ENCODE measurements around the gene SETD1A.

Gene SETD1A

DNA sequence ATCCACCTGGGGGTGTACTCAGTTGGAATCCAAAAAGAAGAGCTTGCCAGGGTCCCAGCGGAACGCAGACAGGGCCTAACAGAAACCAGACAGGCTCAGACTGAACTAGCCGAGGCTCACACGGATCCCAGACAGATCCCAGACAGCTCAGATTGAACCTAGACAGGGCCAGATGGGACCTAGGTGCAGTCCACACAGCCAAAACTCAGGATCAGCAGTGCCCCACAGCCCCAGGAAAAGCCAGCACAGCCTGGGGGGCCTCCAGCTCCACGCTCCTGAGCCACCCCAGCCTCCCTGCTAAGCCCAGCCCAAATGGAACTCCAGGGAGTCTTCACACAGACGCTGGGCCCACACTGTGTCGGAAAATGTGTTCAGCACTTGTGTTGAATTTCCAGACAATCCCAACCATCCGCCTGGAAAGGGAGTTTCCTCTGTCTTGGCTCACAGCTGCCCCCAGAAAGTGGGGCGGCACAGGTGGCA is 45.3 kb downstream of the SETD1A start:
- TF ChIP-seq, protein P1, sequence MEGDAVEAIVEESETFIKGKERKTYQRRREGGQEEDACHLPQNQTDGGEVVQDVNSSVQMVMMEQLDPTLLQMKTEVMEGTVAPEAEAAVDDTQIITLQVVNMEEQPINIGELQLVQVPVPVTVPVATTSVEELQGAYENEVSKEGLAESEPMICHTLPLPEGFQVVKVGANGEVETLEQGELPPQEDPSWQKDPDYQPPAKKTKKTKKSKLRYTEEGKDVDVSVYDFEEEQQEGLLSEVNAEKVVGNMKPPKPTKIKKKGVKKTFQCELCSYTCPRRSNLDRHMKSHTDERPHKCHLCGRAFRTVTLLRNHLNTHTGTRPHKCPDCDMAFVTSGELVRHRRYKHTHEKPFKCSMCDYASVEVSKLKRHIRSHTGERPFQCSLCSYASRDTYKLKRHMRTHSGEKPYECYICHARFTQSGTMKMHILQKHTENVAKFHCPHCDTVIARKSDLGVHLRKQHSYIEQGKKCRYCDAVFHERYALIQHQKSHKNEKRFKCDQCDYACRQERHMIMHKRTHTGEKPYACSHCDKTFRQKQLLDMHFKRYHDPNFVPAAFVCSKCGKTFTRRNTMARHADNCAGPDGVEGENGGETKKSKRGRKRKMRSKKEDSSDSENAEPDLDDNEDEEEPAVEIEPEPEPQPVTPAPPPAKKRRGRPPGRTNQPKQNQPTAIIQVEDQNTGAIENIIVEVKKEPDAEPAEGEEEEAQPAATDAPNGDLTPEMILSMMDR (IDR thresholded peaks at IDR 0.05; ENCODE audit: extremely low read depth, insufficient read depth, missing control alignments): no peak
- in situ Hi-C loops (cut with MboI; ENCODE audit: low pct_unique_long_range_greater_than_20kb, low sequenced_read_pairs, unreplicated experiment): no loop called here
- DNase-seq (ENCODE audit: low spot score): no peak

DNA sequence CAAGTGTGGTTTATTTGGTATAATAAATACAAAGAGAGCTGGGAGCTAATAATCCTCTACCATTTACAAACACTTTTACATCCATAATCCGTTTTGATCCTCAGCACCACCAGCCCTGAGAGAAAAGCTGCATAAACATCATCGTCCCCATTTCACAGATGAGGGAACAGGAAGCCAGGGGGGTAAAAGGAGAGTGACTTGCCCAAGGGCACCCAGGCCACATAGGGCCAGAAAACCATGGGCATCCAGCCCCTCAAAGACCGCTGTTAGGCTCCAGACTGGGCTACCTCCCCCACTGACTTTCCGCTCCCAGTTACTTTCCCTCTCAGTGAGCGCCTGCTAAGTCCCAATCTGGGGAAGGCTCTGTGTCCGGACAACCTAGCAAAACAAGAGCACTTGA is 46.2 kb downstream of the SETD1A start:
- DNase-seq (ENCODE audit: low spot score): no peak
- in situ Hi-C loops (cut with MboI; ENCODE audit: low pct_unique_long_range_greater_than_20kb, low sequenced_read_pairs, unreplicated experiment): no loop called here
- TF ChIP-seq, protein P1 (IDR thresholded peaks at IDR 0.05; ENCODE audit: extremely low read depth, insufficient read depth, missing control alignments): no peak

DNA sequence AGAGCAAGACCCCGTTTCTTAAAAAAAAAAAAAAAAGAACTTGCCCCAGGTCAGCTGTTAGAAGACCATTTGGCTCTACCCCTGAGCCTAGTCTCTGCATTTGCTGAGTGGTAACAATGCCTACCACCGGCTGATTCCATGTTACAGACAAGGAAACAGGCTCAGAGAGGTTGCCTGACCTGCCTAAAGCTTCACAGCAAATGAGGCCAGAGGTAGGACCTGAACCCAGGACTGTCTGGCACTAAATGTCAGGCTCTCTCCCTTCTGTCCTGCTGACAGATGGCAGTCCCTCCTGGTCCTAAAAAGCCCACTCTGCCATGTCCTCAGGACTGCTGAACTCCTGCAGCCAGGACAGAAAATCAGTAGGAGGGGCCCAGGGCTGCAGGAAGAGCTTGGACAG is 47.1 kb downstream of the SETD1A start:
- DNase-seq (ENCODE audit: low spot score): no peak
- in situ Hi-C loops (cut with MboI; ENCODE audit: low pct_unique_long_range_greater_than_20kb, low sequenced_read_pairs, unreplicated experiment): no loop called here
- TF ChIP-seq, protein P1 (IDR thresholded peaks at IDR 0.05; ENCODE audit: extremely low read depth, insufficient read depth, missing control alignments): no peak

DNA sequence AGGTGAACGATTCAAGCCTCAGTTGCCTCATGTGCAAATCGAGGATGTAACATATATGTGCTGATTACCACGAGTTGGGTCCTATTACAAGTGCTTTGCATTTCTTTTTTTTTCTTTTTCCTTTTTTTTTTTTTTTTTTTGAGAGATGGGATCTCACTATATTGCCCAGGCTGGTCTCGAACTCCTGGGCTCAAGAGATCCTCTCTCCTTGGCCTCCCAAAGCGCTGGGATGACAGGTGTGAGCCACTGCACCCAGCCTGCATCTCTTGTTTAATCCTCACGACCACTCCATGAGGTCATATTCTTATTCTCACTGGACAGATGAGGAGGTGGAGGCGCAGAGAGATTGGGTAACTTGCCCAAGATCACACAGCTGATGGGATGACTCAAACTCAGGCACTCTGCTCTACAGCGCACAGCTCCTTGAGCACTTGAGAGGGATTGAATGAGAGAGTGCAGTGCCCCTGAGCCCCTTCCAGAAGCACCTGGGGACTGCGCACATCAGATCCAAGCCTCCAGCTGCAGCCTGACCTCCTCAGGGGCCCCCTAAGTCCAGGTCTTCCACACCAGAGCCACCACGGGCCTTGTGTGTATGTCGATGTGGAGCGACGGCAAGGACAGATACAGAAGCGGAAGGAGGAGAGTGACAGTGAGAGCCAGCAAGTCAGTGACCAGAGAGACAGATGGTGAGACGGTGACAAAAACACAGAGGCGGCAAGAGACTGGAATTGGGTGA is 48.0 kb downstream of the SETD1A start:
- TF ChIP-seq, protein P1 (IDR thresholded peaks at IDR 0.05; ENCODE audit: extremely low read depth, insufficient read depth, missing control alignments): no peak
- no peak for DNase-seq (ENCODE audit: low spot score)
- in situ Hi-C loops (cut with MboI; ENCODE audit: low pct_unique_long_range_greater_than_20kb, low sequenced_read_pairs, unreplicated experiment): no loop called here

DNA sequence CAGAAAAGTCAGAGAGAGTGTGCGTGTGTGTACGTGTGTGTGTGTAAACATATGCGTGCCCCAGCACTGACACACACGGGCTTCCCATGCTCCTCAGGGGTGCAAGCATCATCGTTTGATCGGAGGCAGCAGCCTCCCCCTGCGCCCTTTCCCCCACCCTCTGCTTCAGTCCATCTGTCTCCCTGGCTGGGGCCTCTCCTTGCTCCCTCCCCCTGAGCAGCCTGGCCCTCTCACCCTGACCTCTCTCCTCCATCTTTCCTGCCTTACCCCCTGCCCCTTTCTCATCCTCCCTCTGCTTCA is 48.5 kb downstream of the SETD1A start:
- TF ChIP-seq, protein P1 (IDR thresholded peaks at IDR 0.05; ENCODE audit: extremely low read depth, insufficient read depth, missing control alignments): no peak
- in situ Hi-C loops (cut with MboI; ENCODE audit: low pct_unique_long_range_greater_than_20kb, low sequenced_read_pairs, unreplicated experiment): no loop called here

DNA sequence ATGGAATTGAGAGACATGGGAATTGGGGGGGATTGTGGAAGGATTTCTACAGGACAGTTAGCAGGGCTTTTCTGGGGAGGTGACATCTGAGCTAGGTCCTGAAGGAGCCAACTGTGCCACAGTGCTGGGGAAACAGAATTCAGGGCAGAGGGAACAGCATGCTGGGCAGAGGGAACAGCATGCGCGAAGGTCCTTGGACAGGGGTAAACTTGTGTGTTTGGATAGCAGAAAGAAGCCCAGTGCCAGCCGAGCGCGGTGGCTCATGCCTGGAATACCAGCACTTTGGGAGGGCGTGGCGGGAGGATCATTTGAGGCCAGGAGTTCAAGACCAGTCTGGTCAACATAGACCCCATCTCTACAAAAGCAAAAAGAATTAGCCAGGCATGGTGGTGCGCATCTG is 49.0 kb downstream of the SETD1A start:
- no peak for DNase-seq (ENCODE audit: low spot score)
- TF ChIP-seq, protein P1 (IDR thresholded peaks at IDR 0.05; ENCODE audit: extremely low read depth, insufficient read depth, missing control alignments): no peak
- in situ Hi-C loops (cut with MboI; ENCODE audit: low pct_unique_long_range_greater_than_20kb, low sequenced_read_pairs, unreplicated experiment): no loop called here

More for the DNA sequence above, 48.5 kb downstream of the SETD1A start:
- no peak for DNase-seq (ENCODE audit: low spot score)

Data from GM13977 (cell line).